NCI-H510A (cell line): ENCODE results near the gene KHDRBS1.
"Not testable (repeated sequence)": the region's sequence is repeated elsewhere in the genome, so short reads cannot be mapped to it uniquely, and the experiment has no call there.

Experiments used
- DNase-seq: peaks from one replicate; lab custom pipeline; 2025; lab: John Stamatoyannopoulos, UW

Gene KHDRBS1

GRCh38 chr1:32013386-32014198 is at the start of gene KHDRBS1:
TSS of gene KHDRBS1 (plus strand) at chr1:32013868. CDS start at chr1:32013996, 128 bp downstream.
- peak; percentile 77 for DNase-seq

DNA sequence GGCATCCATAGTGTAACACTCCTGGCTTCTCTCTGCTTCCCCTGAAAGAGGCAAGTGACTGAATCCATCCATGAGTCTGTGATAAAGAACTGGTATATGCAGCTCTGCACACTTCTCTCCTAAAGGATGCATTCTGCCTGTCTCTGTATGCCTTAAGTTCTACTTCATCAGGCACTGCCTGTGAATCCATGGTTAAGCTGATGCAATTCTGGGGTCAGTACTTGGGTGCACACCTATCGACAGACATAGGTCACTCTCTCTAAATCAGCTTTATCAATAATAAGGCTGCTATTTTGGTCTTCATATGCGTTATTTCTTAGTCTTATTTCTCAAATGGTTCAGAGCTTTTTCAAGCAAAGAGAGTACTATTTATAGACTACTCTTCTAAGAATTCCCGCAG is 42.8 kb upstream of the KHDRBS1 start:
- no peak for DNase-seq

- no peak for DNase-seq
These were observed 37.3 kb upstream of the KHDRBS1 start for GRCh38 chr1:31976401-31976800.

- no peak for DNase-seq
These were observed 36.1 kb upstream of the KHDRBS1 start for GRCh38 chr1:31977385-31978131.

DNA sequence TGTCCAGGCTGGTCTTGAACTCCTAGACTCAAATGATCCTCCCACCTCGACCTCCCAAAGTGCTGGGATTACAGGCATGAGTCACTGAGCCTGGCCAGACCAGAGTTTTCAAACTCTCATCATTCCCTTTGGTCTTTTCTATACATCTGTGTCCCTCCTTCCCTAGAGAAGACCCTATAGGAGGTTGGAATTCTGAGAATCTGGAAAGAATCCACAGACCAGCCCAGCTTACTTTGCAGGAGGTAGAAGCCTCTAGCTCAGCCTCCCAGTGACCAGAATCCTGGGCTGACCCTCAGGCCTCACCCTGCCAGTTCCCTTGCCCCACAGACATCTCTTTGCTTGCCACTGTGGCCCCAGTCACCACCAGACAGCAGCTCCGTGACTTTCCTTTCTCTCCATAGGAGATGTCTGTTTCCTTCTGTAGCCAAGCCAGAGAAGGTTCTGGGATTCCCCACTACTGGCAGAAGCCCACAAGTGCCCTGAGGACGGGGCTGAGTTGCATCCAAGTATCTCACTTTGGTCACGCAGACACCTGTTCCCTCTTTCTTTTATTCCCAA is 34.7 kb upstream of the KHDRBS1 start:
- DNase-seq = no peak

DNA sequence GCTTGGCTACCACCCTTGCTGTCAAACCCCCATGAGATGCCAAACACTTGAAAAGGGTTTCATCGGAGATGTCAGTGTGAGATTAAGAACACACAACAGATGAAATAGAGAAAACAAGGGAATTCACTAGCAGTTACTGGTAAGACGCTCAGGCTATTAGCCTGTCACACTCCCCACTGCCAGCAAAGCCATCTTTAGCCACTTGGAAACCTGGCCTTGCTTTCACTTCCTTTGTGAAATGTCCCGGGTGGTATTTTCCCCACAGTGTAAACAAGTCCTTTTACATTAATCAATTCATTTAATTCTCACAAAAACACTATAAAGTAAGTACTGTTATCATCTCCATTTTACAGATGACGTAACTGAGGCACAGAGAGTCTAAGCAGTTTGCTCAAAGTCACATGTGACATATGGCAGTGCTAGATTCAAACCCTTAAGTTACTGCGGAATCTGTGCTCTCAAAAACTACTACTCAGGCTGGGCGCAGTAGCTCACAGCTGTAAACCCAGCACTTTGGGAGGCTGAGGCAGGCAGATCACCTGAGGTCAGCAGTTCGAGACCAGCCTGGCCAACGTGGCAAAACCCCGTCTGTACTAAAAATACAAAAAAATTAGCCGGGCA is 32.7 kb upstream of the KHDRBS1 start:
- no peak for DNase-seq

- DNase-seq = no peak
These were observed 32.2 kb upstream of the KHDRBS1 start for GRCh38 chr1:31981456-31981839.

DNA sequence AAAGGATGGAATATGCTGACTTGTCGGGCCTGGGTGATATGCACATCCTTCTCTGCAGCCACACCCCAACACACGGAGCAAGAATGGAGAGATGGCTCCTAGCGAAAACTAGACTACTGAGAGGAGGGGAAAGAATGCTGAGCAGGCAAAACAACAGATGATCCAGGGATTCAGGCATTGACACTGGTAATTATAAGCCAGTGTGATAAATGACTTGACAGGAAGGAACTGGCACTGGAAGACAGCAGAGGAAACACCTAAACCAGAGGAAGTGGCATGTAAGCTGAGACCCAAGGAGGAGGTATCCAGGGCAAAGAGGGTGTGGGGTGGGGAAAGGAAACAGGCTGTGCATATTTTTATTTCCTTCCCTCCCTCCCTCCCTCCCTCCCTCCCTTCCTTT is 31.7 kb upstream of the KHDRBS1 start:
- DNase-seq = no peak

GRCh38 chr1:31984419-31985347 is 29.0 kb upstream of the KHDRBS1 start:
- DNase-seq = no peak

DNA sequence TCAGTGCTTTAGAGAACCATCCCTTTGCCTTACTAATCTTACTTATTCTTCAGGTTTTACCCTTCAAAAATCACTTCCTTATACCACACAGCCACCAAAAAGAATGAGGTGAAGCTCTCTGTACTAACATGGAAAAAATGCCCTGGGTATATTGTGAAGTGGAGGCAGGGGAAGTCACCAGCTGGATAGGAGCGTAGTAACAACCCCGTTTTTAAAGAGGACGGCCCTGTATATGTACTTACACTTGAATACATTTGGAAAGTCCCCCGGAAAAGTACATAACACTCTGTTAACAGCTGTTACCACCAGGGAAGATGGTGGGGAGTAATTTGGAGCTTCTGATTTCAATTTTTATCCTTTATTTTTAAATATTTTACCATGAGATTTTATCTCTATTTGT is 28.2 kb upstream of the KHDRBS1 start:
- no peak for DNase-seq

DNA sequence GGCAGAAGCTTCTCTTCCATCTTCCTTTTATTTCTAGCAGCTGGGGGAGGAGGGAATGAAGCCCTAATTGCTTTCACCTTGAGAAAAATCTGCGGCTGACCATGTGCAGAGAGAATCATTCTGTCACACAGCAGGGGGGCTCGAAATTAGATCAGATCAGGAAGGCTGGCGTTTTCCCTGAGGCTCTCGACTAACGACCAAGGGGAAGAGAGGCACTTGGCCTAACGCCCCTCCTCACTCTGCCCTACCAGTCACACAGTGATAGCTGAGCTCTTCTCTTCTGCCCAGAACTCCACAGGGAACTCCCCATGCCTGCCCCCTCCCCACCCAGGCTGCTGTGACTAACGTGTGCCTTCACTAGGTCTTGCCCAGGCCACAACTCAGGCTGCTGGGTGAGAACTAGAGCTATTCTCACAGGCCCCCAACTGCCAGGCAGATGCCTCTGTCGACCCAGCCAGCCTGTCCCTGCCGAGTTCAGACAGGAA is 26.5 kb upstream of the KHDRBS1 start:
- DNase-seq = no peak

DNA sequence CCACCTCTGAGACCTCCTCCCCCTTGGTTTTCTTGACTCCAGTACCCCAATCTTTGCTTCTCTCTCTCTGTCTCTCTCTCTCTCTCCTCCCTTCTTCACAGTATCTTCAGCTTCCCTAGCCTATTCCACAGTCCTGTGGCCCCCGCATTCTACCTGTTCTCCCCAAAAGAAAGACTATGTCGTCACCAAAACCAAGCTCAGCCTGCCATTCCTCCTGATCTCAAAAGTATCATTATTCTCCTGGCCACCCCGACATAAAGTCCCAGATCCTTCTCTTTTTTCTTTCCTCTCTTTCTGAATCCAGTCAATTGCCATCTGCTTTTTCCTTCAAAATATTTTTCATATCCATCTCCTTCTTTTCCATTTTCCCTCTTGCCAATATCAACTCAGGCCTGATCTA is 23.7 kb upstream of the KHDRBS1 start:
- no peak for DNase-seq

DNA sequence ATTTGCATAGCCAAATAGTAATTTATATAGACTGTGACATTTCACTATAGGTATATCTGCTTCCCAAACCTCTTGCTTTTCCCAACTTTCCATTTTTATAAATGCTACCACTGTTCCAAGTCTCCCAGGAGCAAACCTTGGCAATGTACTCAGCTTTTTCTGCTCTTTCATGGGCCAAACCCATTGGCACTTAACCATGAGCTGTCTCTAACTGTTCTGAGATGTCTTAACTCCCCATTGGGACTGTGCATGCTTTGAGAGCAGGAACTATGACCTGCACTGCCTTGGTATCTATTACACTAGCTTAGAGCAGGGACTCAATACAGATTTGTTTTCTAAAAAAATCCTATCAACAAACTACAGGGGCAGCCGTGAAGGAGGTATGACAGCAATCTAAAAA is 22.5 kb upstream of the KHDRBS1 start:
- no peak for DNase-seq

DNA sequence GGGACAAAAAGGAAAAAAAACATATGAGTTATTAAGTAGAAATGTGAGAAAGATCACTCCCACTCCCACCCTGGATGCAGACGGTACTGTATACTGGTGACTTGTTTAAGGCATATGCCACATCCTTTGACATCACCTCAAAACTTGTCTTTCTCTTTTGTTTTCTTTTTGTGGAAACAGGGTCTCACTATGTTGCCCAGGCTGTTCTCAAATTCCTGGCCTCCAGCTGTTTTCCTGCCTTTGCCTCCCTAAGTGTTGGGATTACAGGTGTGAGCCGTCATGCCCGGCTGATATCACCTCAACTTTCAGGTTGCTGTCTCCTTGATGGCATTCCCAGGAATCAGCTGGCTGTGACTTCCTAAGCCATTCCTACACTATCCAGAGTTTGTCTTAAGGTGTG is 18.4 kb upstream of the KHDRBS1 start:
- DNase-seq = no peak

- not testable (repeated sequence) for DNase-seq
These were observed 17.5 kb upstream of the KHDRBS1 start for GRCh38 chr1:31996121-31996520.

GRCh38 chr1:32001863-32002262 is 11.8 kb upstream of the KHDRBS1 start:
- DNase-seq = no peak

GRCh38 chr1:32002285-32002684 is 11.4 kb upstream of the KHDRBS1 start:
- DNase-seq = not testable (repeated sequence)

- no peak for DNase-seq
These were observed 8.1 kb upstream of the KHDRBS1 start for GRCh38 chr1:32005522-32005921.

DNA sequence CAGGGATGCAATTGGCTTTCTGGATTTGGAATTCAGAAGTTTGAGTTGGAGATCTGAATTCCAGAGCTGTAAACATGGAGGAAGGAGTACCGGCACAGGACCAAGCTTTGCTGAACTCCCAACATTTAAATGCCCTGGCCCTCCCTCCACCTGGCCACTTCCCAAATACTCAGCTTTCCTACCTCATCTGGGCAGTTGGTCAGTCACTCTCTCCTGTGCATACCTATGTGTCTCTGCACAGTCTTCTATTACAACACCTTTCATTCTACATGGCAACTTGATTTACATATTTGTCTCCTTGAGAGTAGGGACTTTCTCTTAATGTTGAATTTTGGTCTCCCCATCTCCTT is 6.1 kb upstream of the KHDRBS1 start:
- no peak for DNase-seq

DNA sequence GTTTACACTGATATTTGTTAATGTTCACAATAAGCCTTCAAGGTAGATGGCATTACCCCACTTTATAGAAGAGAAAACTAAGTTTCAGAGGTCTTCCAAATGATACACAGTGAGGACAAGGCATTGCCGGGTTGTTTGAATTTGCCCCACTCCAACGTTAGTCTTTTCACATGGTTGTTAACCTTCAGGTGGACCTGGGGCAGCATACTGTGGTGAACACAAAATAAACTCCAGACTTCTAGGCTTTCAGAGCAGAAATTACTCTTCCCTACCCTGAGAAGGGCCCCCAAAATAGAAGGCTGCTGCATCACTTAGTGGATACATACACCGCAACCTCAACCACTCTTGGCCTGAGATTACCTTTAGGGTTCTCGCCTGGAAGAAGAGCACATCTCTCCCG is 3.4 kb upstream of the KHDRBS1 start:
- no peak for DNase-seq

DNA sequence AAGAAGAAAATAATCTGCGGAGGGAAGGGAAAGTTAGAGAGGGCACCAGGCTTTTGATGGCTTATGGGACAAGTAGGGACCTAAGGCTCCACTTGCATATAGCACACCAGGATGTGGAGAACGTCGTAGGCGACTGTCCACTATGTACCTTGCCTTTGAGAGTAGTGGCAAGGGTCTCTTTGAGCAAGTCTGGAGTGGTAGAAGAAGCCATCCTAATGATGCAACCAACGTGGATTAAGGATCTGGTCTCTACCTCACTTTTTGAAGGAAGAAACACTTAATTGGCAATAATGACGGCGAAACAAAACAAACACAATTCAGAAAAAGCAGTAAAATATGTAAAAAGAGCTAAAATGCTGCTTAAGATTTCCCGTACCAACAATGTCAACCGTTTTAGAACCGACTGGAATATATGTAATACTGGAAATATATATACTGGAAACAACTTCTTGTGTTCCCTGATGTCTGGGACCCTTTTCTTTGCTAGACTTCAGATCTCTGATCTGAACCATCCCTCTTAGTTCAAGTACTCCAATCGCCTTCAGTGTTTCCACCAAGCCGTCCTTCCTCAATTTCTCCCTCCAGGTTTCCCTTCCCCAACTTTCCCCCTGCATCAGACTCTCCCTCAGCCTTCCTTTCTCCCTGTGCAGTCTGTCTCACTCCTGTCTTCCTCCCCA is 821 bp upstream of the KHDRBS1 start:
- no peak for DNase-seq
